Parathyroid adenoma (tissue), 2 donors: ENCODE data around the gene TNFRSF8.

Source experiments
- H2AFZ ChIP-seq: fragments of 300-600 bp; sonication (generic); one replicate; pipeline ENCODE4 v1.7.0; 2017; ENCODE audit warnings: antibody characterized with exemption, mild to moderate bottlenecking
- H3K27ac ChIP-seq: fragments of 300-600 bp; sonication (generic); one replicate; pipeline ENCODE4 v1.7.0; 2017
- H3K27me3 ChIP-seq: fragments of 300-600 bp; sonication (generic); one replicate; pipeline ENCODE4 v1.7.0; 2017; ENCODE audit warnings: low read length; ENCODE audit not compliant: control insufficient read depth, insufficient read depth
- H3K36me3 ChIP-seq: fragments of 300-600 bp; sonication (generic); one replicate; pipeline ENCODE4 v1.7.0; 2017; ENCODE audit warnings: low read length; ENCODE audit not compliant: control insufficient read depth, insufficient read depth
- H3K4me1 ChIP-seq: fragments of 300-600 bp; sonication (generic); one replicate; pipeline ENCODE4 v1.7.0; 2017; ENCODE audit warnings: control low read depth
- H3K4me2 ChIP-seq: fragments of 300-600 bp; sonication (generic); one replicate; pipeline ENCODE4 v1.7.0; 2017; ENCODE audit warnings: low read length
- H3K4me3 ChIP-seq: fragments of 300-600 bp; sonication (generic); one replicate; pipeline ENCODE4 v1.7.0; 2017; ENCODE audit warnings: low read depth, low read length
- H3K79me2 ChIP-seq: fragments of 300-600 bp; sonication (generic); one replicate; pipeline ENCODE4 v1.7.0; 2017; ENCODE audit warnings: control low read depth
- H3K9ac ChIP-seq: fragments of 300-600 bp; sonication (generic); one replicate; pipeline ENCODE4 v1.7.0; 2017; ENCODE audit warnings: mild to moderate bottlenecking
- H3K9me3 ChIP-seq: fragments of 300-600 bp; sonication (generic); one replicate; pipeline ENCODE4 v1.7.0; 2017; ENCODE audit warnings: low read length; ENCODE audit not compliant: control insufficient read depth
- CTCF ChIP-seq: fragments of 300-600 bp; sonication (generic); IDR thresholded peaks from one replicate; pipeline ENCODE4 v1.7.0; 2017; ENCODE audit warnings: antibody characterized with exemption, mild to moderate bottlenecking
- donor health status: primary hyperparathyroidism.

TNFRSF8 gene

GRCh38 chr1:12144236-12144635, 81.1 kb downstream of the TNFRSF8 start:
- H3K4me1 ChIP-seq, result no peaks in the 10 kb centered on the region
- no peak overlapping the region for H3K4me2 ChIP-seq
- no peaks in the 10 kb centered on the region for H3K36me3 ChIP-seq
- no peak overlapping the region for H3K4me3 ChIP-seq
- no peak for TF ChIP-seq CTCF
- no peak overlapping the region for H3K9ac ChIP-seq
- no peaks in the 10 kb centered on the region for H3K27me3 ChIP-seq
- no peak overlapping the region for H2AFZ ChIP-seq
- H3K79me2 ChIP-seq, result no peaks in the 10 kb centered on the region
- no peaks in the 10 kb centered on the region for H3K9me3 ChIP-seq
- H3K27ac ChIP-seq, result no peak overlapping the region

- Histone ChIP-seq H3K4me3 (no peak overlapping the region), H3K9ac (no peak overlapping the region), H3K27me3 (no peaks in the 10 kb centered on the region), H2AFZ (no peak overlapping the region), H3K36me3 (no peaks in the 10 kb centered on the region), H3K4me2 (no peak overlapping the region), H3K79me2 (no peaks in the 10 kb centered on the region), H3K27ac (no peak overlapping the region), H3K9me3 (no peaks in the 10 kb centered on the region), H3K4me1 (no peaks in the 10 kb centered on the region)
- TF ChIP-seq CTCF, result no peak
Observed at GRCh38 chr1:12144969-12145368, 81.9 kb downstream of the TNFRSF8 start.

- Histone ChIP-seq H3K4me2 (no peak overlapping the region), H3K4me1 (no peaks in the 10 kb centered on the region), H3K9me3 (no peaks in the 10 kb centered on the region), H2AFZ (no peak overlapping the region), H3K27ac (no peak overlapping the region), H3K4me3 (no peak overlapping the region), H3K79me2 (no peaks in the 10 kb centered on the region), H3K27me3 (no peaks in the 10 kb centered on the region), H3K9ac (no peak overlapping the region), H3K36me3 (no peaks in the 10 kb centered on the region)
- TF ChIP-seq CTCF, result no peak
Observed at GRCh38 chr1:12145616-12146342, 82.7 kb downstream of the TNFRSF8 start.

- no peaks in the 10 kb centered on the region for H3K36me3 ChIP-seq
- no peaks in the 10 kb centered on the region for H3K4me1 ChIP-seq
- no peak overlapping the region for H3K4me3 ChIP-seq
- H3K27me3 ChIP-seq, result no peaks in the 10 kb centered on the region
- no peaks in the 10 kb centered on the region for H3K79me2 ChIP-seq
- H3K9me3 ChIP-seq, result no peaks in the 10 kb centered on the region
- H3K27ac ChIP-seq, result peak overlapping the region; percentile 63
- no peak overlapping the region for H2AFZ ChIP-seq
- H3K4me2 ChIP-seq, result no peak overlapping the region
- no peak overlapping the region for H3K9ac ChIP-seq
- no peak for TF ChIP-seq CTCF
Observed at GRCh38 chr1:12146343-12147112, 83.4 kb downstream of the TNFRSF8 start.
